Cardiac septum (tissue), 1 donor: ENCODE data around the gene CDH24. TPM values are rescaled to one million over a fixed set of nuclear protein-coding genes. Genes with fewer than 3 reads are reported as not detected.
A peak's percentile ranks its signal among the peaks of the same experiment; 100 is the strongest.

Source experiments
- DNase-seq: peaks from one replicate; pipeline ENCODE4 v3.0.0-alpha.2; 2020; ENCODE audit warnings: low spot score
- intact Hi-C: fragments of 100-400 bp; cut with DNase I; formaldehyde crosslinking; loops from one replicate; pipeline ENCODE4 v1.14.0; 2022
- total RNA-seq: library from RNA; stranded (reverse); fragmentation: NEBNext Ultra II Directional; extraction: Animal tissue kit (Norgen Biotek cat#: 25700); gene quantifications from one replicate; pipeline ENCODE4 v1.2.1, GENCODE V29; 2021
- donor health status: DM: no; HTN: no; CAD: no.

Gene CDH24
- total RNA-seq, 1 donor from 2014 or later: 2.6 TPM

- DNase-seq: no peak
- intact Hi-C loops: no loop called here
Measured at GRCh38 chr14:23067847-23068788, 10.8 kb upstream of the CDH24 start.

GRCh38 chr14:23066855-23067744, 9.8 kb upstream of the CDH24 start:
- DNase-seq: no peak

GRCh38 chr14:23066368-23066767, 9.0 kb upstream of the CDH24 start:
- intact Hi-C loops: no loop called here
- DNase-seq: no peak

More at GRCh38 chr14:23066855-23067744, 9.8 kb upstream of the CDH24 start:
- intact Hi-C loops: no loop called here

- DNase-seq: no peak
- intact Hi-C loops: no loop called here
Measured at GRCh38 chr14:23063601-23064000, 6.3 kb upstream of the CDH24 start.

GRCh38 chr14:23062002-23062401, 4.7 kb upstream of the CDH24 start:
- intact Hi-C loops: no loop called here
- no peak for DNase-seq

GRCh38 chr14:23060536-23061260, 3.4 kb upstream of the CDH24 start:
- intact Hi-C loops: no loop called here
- DNase-seq: no peak

- intact Hi-C loops: loop anchor here (1.0 to 5.0 kb wide), 2 partner anchors 52 to 73 kb away; no protein-coding TSS in a partner anchor
- no peak for DNase-seq
Measured at GRCh38 chr14:23058654-23059504, 1.6 kb upstream of the CDH24 start.

GRCh38 chr14:23057757-23058653, 685 bp upstream of the CDH24 start:
- DNase-seq: peak; percentile 93
- intact Hi-C loops: loop anchor here (1.0 to 5.0 kb wide), 2 partner anchors 51 to 72 kb away; no protein-coding TSS in a partner anchor

GRCh38 chr14:23056145-23056955, 970 bp downstream of the CDH24 start:
- DNase-seq: no peak
- intact Hi-C loops: loop anchor here (5.0 kb wide), 1 partner anchor 49 kb away; no protein-coding TSS in a partner anchor

GRCh38 chr14:23055621-23056144, 1.6 kb downstream of the CDH24 start:
- no peak for DNase-seq
- intact Hi-C loops: loop anchor here (5.0 kb wide), 1 partner anchor 48 kb away; no protein-coding TSS in a partner anchor

GRCh38 chr14:23055147-23055550, 2.2 kb downstream of the CDH24 start:
- no peak for DNase-seq
- intact Hi-C loops: loop anchor here (5.0 kb wide), 1 partner anchor 48 kb away; no protein-coding TSS in a partner anchor

GRCh38 chr14:23054000-23054811, 3.1 kb downstream of the CDH24 start:
- intact Hi-C loops: no loop called here
- no peak for DNase-seq

- intact Hi-C loops: no loop called here
- no peak for DNase-seq
Measured at GRCh38 chr14:23053426-23053825, 3.9 kb downstream of the CDH24 start.

- intact Hi-C loops: no loop called here
- peak; percentile 38 for DNase-seq
Measured at GRCh38 chr14:23052671-23053070, 4.6 kb downstream of the CDH24 start.

GRCh38 chr14:23052182-23052623, 5.1 kb downstream of the CDH24 start:
- intact Hi-C loops: no loop called here
- DNase-seq: peak; percentile 67
